ENCODE results near the gene NUP35.
A peak's percentile ranks its signal among the peaks of the same experiment; 100 is the strongest.

Gene NUP35

DNA sequence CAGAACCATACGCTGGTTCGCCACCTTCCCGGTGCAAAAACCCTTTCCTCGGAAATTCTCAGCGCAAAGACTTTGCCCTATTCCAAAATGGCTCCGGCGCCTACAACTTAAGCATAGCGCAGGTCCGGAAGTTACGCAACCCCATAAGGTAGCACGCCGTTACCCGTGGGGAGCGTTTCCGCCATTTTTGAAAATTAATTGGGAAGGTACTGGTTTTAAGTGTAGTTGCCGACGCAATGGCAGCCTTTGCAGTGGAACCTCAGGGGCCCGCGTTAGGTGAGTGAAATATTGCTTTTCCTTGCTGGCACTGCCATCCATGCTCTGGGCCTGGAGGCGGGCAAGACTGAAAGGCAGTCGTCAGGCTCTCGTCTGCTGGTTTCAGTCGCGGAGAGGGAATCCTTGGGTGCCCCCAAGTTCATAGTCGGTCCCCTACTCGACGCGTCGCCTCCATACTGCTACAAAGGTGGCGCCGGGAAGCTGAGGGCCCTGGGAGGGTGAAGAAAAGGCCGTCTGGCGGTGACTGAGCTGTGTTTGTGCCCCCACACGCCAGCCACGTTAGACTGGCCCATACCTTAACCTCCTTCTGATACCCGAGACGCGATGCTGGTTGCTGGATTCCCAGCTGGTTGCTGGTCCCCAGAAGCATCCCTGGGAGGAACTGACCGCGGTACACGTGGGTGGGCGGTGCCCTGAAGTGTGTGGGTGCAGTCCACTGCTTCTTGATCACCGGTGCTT, at the start of gene NUP35:
NUP35 (plus strand) TSS at position 222 of the 735 bp plus-strand sequence; CDS start at position 237, 15 bp downstream.
- peak; percentile 63 for DNase-seq (ENCODE audit: low spot score)

GRCh38 chr2:183078163-183078463, 46.1 kb upstream of the NUP35 start:
- DNase-seq (ENCODE audit: low spot score) = no peak

GRCh38 chr2:183078464-183079138, 45.6 kb upstream of the NUP35 start, which contains the start of gene DUSP19:
DUSP19 (plus strand) TSS chr2:183078747; CDS start chr2:183078934, 187 bp downstream.
- peak; percentile 90 for DNase-seq (ENCODE audit: low spot score)

DNA sequence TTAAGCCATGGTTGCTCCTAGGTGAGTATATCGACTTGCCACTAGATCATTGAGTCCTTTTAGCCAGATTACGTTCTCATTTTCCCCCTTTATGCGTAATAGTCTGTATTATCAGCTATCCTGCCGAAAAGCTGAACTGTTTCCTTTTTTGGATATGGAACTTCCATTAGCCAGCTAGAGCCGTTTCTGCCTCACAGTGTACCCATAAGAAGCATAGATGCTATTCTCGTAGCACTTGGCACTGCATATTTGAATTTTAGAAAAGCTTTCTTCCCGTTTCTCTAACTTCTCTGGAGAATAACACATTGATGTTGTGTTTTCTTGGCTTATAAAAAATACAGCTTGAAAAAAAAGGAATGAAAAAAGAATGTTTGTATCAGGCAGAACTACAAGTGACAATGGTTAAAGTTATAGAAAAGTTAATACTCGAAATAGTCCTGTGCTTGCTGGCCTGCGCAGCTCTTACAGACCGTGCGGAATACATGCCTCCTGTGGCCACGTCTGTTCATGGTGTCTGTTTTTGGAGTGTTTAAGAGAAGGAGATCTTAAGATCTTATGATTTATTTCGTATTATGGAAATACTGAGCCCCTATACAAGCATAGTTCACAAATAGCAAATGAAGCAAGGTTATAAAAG, 45.0 kb upstream of the NUP35 start:
- peak; percentile 19 for DNase-seq (ENCODE audit: low spot score)

DNA sequence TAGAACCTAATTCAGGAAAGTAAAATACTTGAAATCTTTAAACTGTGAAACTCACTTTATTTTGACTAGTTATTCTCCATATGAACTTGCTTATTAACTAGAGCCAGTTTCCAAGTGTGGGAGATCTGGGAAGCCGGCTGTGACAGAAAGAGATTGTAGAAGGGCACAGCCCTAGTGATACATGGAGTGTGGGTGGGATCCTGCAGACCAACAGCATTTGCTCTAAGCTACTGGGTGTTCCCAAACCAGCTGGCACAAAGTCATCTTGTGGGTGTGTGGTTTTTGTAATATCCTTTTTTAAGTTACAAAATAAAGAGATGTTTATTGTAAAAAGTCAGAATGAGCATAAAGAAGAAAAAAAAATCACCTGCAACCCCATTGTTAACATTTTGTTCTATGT, 42.3 kb upstream of the NUP35 start:
- DNase-seq (ENCODE audit: low spot score) = no peak

- no peak for DNase-seq (ENCODE audit: low spot score)
Measured at GRCh38 chr2:183088061-183088460, 36.2 kb upstream of the NUP35 start.

- no peak for DNase-seq (ENCODE audit: low spot score)
Measured at GRCh38 chr2:183089192-183089851, 34.9 kb upstream of the NUP35 start.

DNA sequence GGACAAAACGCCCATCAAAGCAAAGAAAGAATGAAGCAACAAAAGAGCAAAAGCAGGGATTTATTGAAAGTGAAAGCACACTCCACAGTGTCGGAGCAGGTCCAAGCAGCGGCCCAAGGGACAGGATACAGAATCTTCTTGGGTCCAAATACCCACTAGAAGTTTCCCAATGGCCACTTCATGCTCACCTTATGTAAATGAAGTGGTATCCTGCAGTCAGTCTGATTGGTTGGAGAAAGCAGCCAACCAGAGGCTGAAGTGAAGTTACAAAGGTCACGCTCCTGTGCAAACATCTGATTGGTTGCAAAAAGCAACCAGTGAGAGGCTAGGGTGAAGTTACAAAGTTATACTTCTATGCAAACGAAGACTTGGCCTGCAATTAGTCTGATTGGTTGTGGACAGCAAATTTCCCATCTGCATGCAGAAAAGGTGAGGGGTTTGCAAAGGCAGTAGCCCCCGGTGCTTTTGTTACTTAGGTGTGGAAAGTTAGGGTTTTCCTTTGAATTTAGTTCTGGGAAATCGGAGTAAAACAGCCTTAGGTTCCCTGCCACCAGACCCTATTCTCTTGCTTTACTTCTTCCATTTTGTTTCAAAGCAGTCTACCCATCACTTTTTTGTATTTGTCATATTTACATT, 32.8 kb upstream of the NUP35 start:
- DNase-seq (ENCODE audit: low spot score) = no peak

GRCh38 chr2:183091954-183092345, 32.3 kb upstream of the NUP35 start:
- DNase-seq (ENCODE audit: low spot score) = no peak

DNA sequence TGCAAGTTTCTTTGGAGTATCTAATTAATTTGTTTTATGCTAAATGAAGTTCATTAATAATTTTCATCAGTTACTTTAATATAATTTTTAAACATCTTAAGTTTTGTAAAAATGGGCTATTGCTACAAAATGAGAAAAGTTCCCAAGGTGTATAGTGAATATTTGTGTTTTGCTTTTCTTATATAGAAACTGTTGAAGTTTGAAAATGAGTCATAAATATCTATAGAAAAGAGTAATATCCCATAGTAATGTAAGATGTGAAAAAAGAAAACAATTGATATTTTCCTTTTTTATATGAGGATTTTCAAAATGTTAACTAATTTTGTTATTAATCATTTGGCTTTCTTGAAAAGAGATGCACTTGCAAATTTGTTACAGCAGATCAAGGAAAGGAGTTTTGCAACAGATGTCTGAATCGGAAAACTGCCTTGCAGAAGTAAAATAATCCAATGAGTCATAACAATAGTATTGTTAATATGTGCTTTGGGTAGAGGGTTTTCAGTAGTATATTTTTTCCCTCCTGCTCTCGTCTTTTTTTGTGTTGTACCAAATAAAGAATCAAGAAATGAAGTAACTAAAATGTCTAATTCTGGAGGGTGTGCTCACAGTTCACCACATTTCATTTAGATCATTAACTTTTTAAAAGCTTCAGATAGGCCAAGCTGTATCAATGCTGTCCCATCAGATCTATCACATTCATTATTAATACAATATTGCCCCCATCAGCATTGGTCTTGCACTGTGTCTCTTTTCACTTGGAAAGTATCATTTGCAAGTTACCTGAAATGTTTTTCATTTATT, 30.2 kb upstream of the NUP35 start:
- DNase-seq (ENCODE audit: low spot score) = peak; percentile 13

DNA sequence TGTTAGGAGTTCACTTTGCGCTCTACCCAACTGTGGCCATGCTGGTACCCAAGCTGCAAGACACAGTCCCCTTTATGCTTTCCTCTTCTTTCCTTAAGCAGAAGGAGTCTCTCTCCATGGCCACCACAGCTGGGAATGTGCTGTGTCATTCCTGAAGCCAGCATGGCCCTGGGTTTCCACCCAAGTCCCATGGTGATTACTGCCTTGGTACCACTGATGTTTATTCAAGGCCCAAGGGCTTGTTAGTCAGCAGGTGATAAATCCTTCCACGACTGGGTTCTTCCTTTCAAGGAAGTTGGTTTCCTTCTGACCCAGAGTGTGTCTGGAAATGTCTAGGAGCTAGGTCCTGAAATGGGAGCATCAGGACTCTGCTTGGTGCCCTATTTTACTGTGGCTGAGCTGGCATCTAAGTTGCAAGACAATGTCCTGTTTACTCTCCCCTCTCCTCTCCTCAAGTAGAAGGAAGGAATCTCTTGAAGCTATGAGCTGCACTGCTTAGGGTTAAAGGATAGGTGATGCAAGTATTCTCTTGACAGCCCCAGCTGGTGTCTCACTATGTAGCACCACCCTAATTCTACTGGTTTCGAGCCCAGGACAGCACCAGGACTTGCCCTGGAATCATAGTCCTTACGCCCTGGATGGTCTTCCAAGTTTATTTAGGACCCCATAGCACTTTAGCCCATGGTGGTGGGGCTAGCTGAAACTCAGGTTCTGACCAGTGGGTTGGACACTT, 18.7 kb upstream of the NUP35 start:
- DNase-seq (ENCODE audit: low spot score) = no peak

- DNase-seq (ENCODE audit: low spot score) = no peak
Measured at GRCh38 chr2:183112577-183112976, 11.7 kb upstream of the NUP35 start.

- no peak for DNase-seq (ENCODE audit: low spot score)
Measured at GRCh38 chr2:183113630-183114029, 10.6 kb upstream of the NUP35 start.

GRCh38 chr2:183117226-183117625, 7.0 kb upstream of the NUP35 start:
- no peak for DNase-seq (ENCODE audit: low spot score)

GRCh38 chr2:183123117-183123958, 905 bp upstream of the NUP35 start:
- no peak for DNase-seq (ENCODE audit: low spot score)

GRCh38 chr2:183123959-183124221, 353 bp upstream of the NUP35 start:
- peak; percentile 4 for DNase-seq (ENCODE audit: low spot score)

- DNase-seq (ENCODE audit: low spot score) = no peak
Measured at GRCh38 chr2:183124957-183125255, 663 bp downstream of the NUP35 start.

- no peak for DNase-seq (ENCODE audit: low spot score)
Measured at GRCh38 chr2:183125659-183126341, 1.6 kb downstream of the NUP35 start.

- DNase-seq (ENCODE audit: low spot score) = no peak
Measured at GRCh38 chr2:183126635-183127034, 2.4 kb downstream of the NUP35 start.

- DNase-seq (ENCODE audit: low spot score) = no peak
Measured at GRCh38 chr2:183134016-183134415, 9.8 kb downstream of the NUP35 start.

All from hepatic stellate cell (primary cell).